Adrenal gland (tissue), 5 donors: ENCODE data around the gene MPPED1.

ENCODE experiments used
- CTCF ChIP-seq, 6 experiments: fragments of 450-650 bp in 4 of 6; fragments of 200-600 bp in 2 of 6; sonication (generic) in 1 of 6; IDR thresholded peaks; 1 replicate in 5 of 6; 2 replicates in 1 of 6; pipeline versions ENCODE4 v1.5.1 to v1.8.0; 2016 to 2021; ENCODE audit warnings: antibody characterized with exemption in 6 of 6, mild to moderate bottlenecking in 2 of 6, moderate library complexity in 1 of 6
- POLR2A ChIP-seq, 2 donors: fragments of 450-650 bp; IDR thresholded peaks; one replicate each; pipeline ENCODE4 v1.6.1; 2017; ENCODE audit warnings: antibody characterized with exemption in 2 of 2, mild to moderate bottlenecking in 2 of 2, moderate library complexity in 1 of 2
- donor health status: DM: no; HTN: no; CAD: no.

GRCh38 chr22:43476751-43477725, 65.2 kb downstream of the MPPED1 start:
- no peak for TF ChIP-seq CTCF (IDR thresholded peaks at IDR 0.05)
- no peak for TF ChIP-seq POLR2A (IDR thresholded peaks at IDR 0.05)
